IMR-90 (cell line): ENCODE data around the gene LYSMD4. TPM values are rescaled to one million over a fixed set of nuclear protein-coding genes. Genes with fewer than 3 reads are reported as not detected.

Source experiments
- ATAC-seq: fragments of 200-7000 bp; cut with Tn5 transposase; 2 replicates; pipeline ENCODE4 v1.9.1; 2020; ENCODE audit warnings: low read depth, mild to moderate bottlenecking, moderate library complexity
- BruUV-seq: library from RNA; stranded (reverse); fragments of 400-500 nt; replicated peaks from 2 replicates; lab custom pipeline; 2021; lab: Mats Ljungman, UMichigan
- CTCF ChIA-PET: fragments of 300-600 bp; formaldehyde crosslinking; extraction: SDS; loops from one replicate; lab custom pipeline; 2021; ENCODE audit warnings: antibody characterized with exemption; lab: Yijun Ruan, JAX
- POLR2A ChIA-PET: fragments of 300-600 bp; sonication (Branson Sonifier 250); formaldehyde crosslinking; loops from one replicate; lab custom pipeline; 2022; ENCODE audit warnings: antibody characterized with exemption; ENCODE audit not compliant: unreplicated experiment; lab: Charles Lee
- DNase-seq: peaks from one replicate; pipeline ENCODE4 v3.0.0; 2013
- H2AFZ ChIP-seq: replicated peaks from 2 replicates; pipeline ENCODE3; 2013; ENCODE audit warnings: low read length, mild to moderate bottlenecking; ENCODE audit not compliant: poor library complexity
- H2AK5ac ChIP-seq: 2 replicates; pipeline ENCODE4 v1.6.1; 2013; ENCODE audit warnings: low read depth, low read length, inconsistent platforms
- H2AK9ac ChIP-seq: replicated peaks from 2 replicates; pipeline ENCODE3; 2013; ENCODE audit warnings: mild to moderate bottlenecking, low read depth, low read length, moderate library complexity; ENCODE audit not compliant: poor library complexity
- H2BK120ac ChIP-seq: 2 replicates; pipeline ENCODE4 v1.6.1; 2013; ENCODE audit warnings: low read depth, low read length, inconsistent platforms
- H2BK15ac ChIP-seq: 3 replicates; pipeline ENCODE4 v1.6.1; 2013; ENCODE audit warnings: low read depth, low read length, inconsistent platforms
- H2BK20ac ChIP-seq: 2 replicates; pipeline ENCODE4 v1.6.1; 2013; ENCODE audit warnings: low read depth, mild to moderate bottlenecking, inconsistent platforms, low read length, moderate library complexity
- H2BK5ac ChIP-seq: 2 replicates; pipeline ENCODE4 v1.6.1; 2013; ENCODE audit warnings: mild to moderate bottlenecking, low read depth, low read length, inconsistent platforms; ENCODE audit not compliant: poor library complexity, severe bottlenecking
- H3K14ac ChIP-seq: replicated peaks from 2 replicates; pipeline ENCODE4 v1.6.1; 2013; ENCODE audit warnings: low read depth, low read length, inconsistent platforms
- H3K18ac ChIP-seq: 2 replicates; pipeline ENCODE4 v1.6.1; 2013; ENCODE audit warnings: low read depth, low read length, control low read depth
- H3K23ac ChIP-seq: 2 replicates; pipeline ENCODE4 v1.6.1; 2013; ENCODE audit warnings: low read depth, low read length, inconsistent platforms
- H3K27ac ChIP-seq: 2 replicates; pipeline ENCODE4 v1.5.1; 2013; ENCODE audit warnings: mild to moderate bottlenecking, control low read depth, low read length; ENCODE audit not compliant: insufficient read depth
- H3K27me3 ChIP-seq: 2 replicates; pipeline ENCODE4 v1.6.1; 2013; ENCODE audit warnings: low read length; ENCODE audit not compliant: control insufficient read depth, insufficient read depth
- H3K36me3 ChIP-seq: 2 replicates; pipeline ENCODE4 v1.6.1; 2013; ENCODE audit warnings: low read length, mixed read lengths; ENCODE audit not compliant: control insufficient read depth, insufficient read depth
- H3K4ac ChIP-seq: 2 replicates; pipeline ENCODE4 v1.6.1; 2013; ENCODE audit warnings: low read depth, low read length, inconsistent platforms
- H3K4me1 ChIP-seq: 2 replicates; pipeline ENCODE4 v1.6.1; 2013; ENCODE audit warnings: low read length, mixed read lengths; ENCODE audit not compliant: control insufficient read depth, insufficient read depth
- H3K4me2 ChIP-seq: 2 replicates; pipeline ENCODE4 v1.6.1; 2013; ENCODE audit warnings: low read depth, mild to moderate bottlenecking, control low read depth, low read length, moderate library complexity
- H3K4me3 ChIP-seq: 2 replicates; pipeline ENCODE4 v1.5.1; 2013; ENCODE audit warnings: low read depth, mild to moderate bottlenecking, control low read depth, low read length, moderate library complexity; ENCODE audit not compliant: insufficient read depth
- H3K56ac ChIP-seq: 2 replicates; pipeline ENCODE4 v1.6.1; 2013; ENCODE audit warnings: low read length, inconsistent platforms; ENCODE audit not compliant: insufficient read depth; ENCODE audit errors: extremely low read depth
- H3K79me1 ChIP-seq, 2 experiments: 2 replicates each; pipeline ENCODE4 v1.6.1; 2013; ENCODE audit warnings: low read length in 2 of 2, inconsistent platforms in 1 of 2, low read depth in 1 of 2
- H3K9ac ChIP-seq: 2 replicates; pipeline ENCODE4 v1.6.1; 2013; ENCODE audit warnings: low read depth, low read length, control low read depth
- H3K9me1 ChIP-seq: 2 replicates; pipeline ENCODE4 v1.6.1; 2013; ENCODE audit warnings: low read length, inconsistent platforms; ENCODE audit not compliant: insufficient read depth
- H3K9me3 ChIP-seq: 2 replicates; pipeline ENCODE4 v1.6.1; 2013; ENCODE audit warnings: low read length; ENCODE audit not compliant: control insufficient read depth, insufficient read depth
- H4K20me1 ChIP-seq: 2 replicates; pipeline ENCODE4 v1.6.1; 2013; ENCODE audit warnings: low read length, inconsistent platforms; ENCODE audit not compliant: insufficient read depth
- H4K5ac ChIP-seq: 2 replicates; pipeline ENCODE4 v1.6.1; 2013; ENCODE audit warnings: mild to moderate bottlenecking, low read depth, low read length, control low read depth
- H4K8ac ChIP-seq, 2 experiments: 2 replicates each; pipeline ENCODE4 v1.6.1; 2013; ENCODE audit warnings: low read depth in 2 of 2, low read length in 2 of 2, control low read depth in 1 of 2, inconsistent platforms in 1 of 2
- H4K91ac ChIP-seq: 2 replicates; pipeline ENCODE4 v1.6.1; 2013; ENCODE audit warnings: low read depth, low read length, inconsistent platforms; ENCODE audit not compliant: insufficient read depth
- BHLHE40 ChIP-seq: fragments of 150-350 bp; IDR thresholded peaks from 2 replicates; pipeline ENCODE4 v1.6.1; 2016; ENCODE audit warnings: mild to moderate bottlenecking, low read depth, low read length
- CEBPB ChIP-seq: IDR thresholded peaks from 2 replicates; pipeline ENCODE4 v1.6.1; 2012; ENCODE audit warnings: low read depth, low read length, improper control_type of control experiment
- CHD1 ChIP-seq: IDR thresholded peaks from 2 replicates; pipeline ENCODE4 v1.6.1; 2012; ENCODE audit warnings: low read depth, low read length, improper control_type of control experiment
- CTCF ChIP-seq: conservative IDR thresholded peaks from 2 replicates; pipeline ENCODE4 v1.5.1; 2012; ENCODE audit warnings: mild to moderate bottlenecking, low read depth, low read length, improper control_type of control experiment
- ELK1 ChIP-seq: fragments of 150-350 bp; IDR thresholded peaks from 2 replicates; pipeline ENCODE4 v1.6.1; 2016; ENCODE audit warnings: low read depth, mild to moderate bottlenecking, low read length, moderate library complexity, borderline replicate concordance
- FOS ChIP-seq: fragments of 150-350 bp; IDR thresholded peaks from 2 replicates; pipeline ENCODE4 v1.6.1; 2016; ENCODE audit warnings: low read depth, low read length
- MAFK ChIP-seq: IDR thresholded peaks from 2 replicates; pipeline ENCODE4 v1.6.1; 2012; ENCODE audit warnings: low read depth, low read length, improper control_type of control experiment
- MAZ ChIP-seq: IDR thresholded peaks from 2 replicates; pipeline ENCODE4 v1.6.1; 2012; ENCODE audit warnings: low read depth, mild to moderate bottlenecking, low read length, improper control_type of control experiment, moderate library complexity, borderline replicate concordance
- MXI1 ChIP-seq: IDR thresholded peaks from 2 replicates; pipeline ENCODE4 v1.6.1; 2012; ENCODE audit warnings: low read depth, mild to moderate bottlenecking, low read length, moderate library complexity, borderline replicate concordance
- NFE2L2 ChIP-seq: fragments of 150-350 bp; IDR thresholded peaks from 2 replicates; pipeline ENCODE4 v1.6.1; 2016; ENCODE audit warnings: low read depth, mild to moderate bottlenecking, low read length
- POLR2A ChIP-seq: IDR thresholded peaks from 2 replicates; pipeline ENCODE4 v1.6.1; 2012; ENCODE audit warnings: mild to moderate bottlenecking, low read depth, low read length
- RAD21 ChIP-seq: IDR thresholded peaks from 2 replicates; pipeline ENCODE4 v1.6.1; 2012; ENCODE audit warnings: low read length, improper control_type of control experiment
- RCOR1 ChIP-seq: IDR thresholded peaks from 2 replicates; pipeline ENCODE4 v1.6.1; 2012; ENCODE audit warnings: mild to moderate bottlenecking, low read length, improper control_type of control experiment; ENCODE audit not compliant: insufficient replicate concordance
- RFX5 ChIP-seq: IDR thresholded peaks from 2 replicates; pipeline ENCODE4 v1.8.0; 2012; ENCODE audit warnings: low read depth, mild to moderate bottlenecking, low read length, moderate library complexity
- SMC3 ChIP-seq: fragments of 150-350 bp; IDR thresholded peaks from 2 replicates; pipeline ENCODE4 v1.6.1; 2016; ENCODE audit warnings: low read depth, mild to moderate bottlenecking, antibody characterized with exemption, low read length, moderate library complexity
- USF2 ChIP-seq: fragments of 150-350 bp; IDR thresholded peaks from 2 replicates; pipeline ENCODE4 v1.6.1; 2017; ENCODE audit warnings: mild to moderate bottlenecking, antibody characterized with exemption, low read length, low read depth
- WGBS, 2 experiments: methylation state at CpG; one replicate each; pipeline versions ENCODE4 v1.1.5 to v1.1.7; 2013; ENCODE audit warnings: missing lambda C conversion rate in 2 of 2; ENCODE audit not compliant: insufficient read length in 1 of 2; ENCODE audit errors: extremely low coverage in 2 of 2; 5-methylcytosine and 5-hydroxymethylcytosine counted together
- dilution Hi-C: fragments of 300-500 bp; cut with HindIII; formaldehyde crosslinking; loops from one replicate; pipeline ENCODE4 v1.14.3; 2018; ENCODE audit warnings: low sequenced_read_pairs; ENCODE audit not compliant: unreplicated experiment
- in situ Hi-C: fragments of 300-500 bp; cut with MboI; formaldehyde crosslinking; loops from 3 replicates; pipeline ENCODE4 v1.14.3; 2019; ENCODE audit warnings: low sequenced_read_pairs, inconsistent platforms, mixed read lengths
- intact Hi-C: fragments of 100-400 bp; cut with micrococcal nuclease; formaldehyde crosslinking; loops from 2 replicates; pipeline ENCODE4 v1.10.0; 2022
- polyA plus RNA-seq, 3 experiments: library from polyadenylated mRNA; depleted of rRNA; stranded (reverse); fragments of >200 nt; gene quantifications; 2 replicates each; pipeline ENCODE4 v1.2.3, GENCODE V29; 2012; ENCODE audit warnings: low replicate concordance in 1 of 3
- total RNA-seq: library from RNA; depleted of rRNA; stranded (reverse); fragments of >200 nt; gene quantifications from 2 replicates; pipeline ENCODE4 v1.2.3, GENCODE V29; 2012

LYSMD4 gene
- total and polyA plus RNA-seq, 2 of the 4 experiments (the other 2 are of a cell fraction), result 4.5 to 5.0 TPM

- WGBS, 2 experiments, result 92% methylated on average over 2 of the region's 7 CpGs; no CpG with 5 or more reads in 1 of the 2 experiments
- no peak for ATAC-seq
- intact Hi-C loops, result no loop called here
These were observed 6.9 kb downstream of the LYSMD4 start for GRCh38 chr15:99726333-99726732.

More at GRCh38 chr15:99726333-99726732, 6.9 kb downstream of the LYSMD4 start:
- H4K91ac ChIP-seq, result no peak overlapping the region
- no peak overlapping the region for H4K5ac ChIP-seq
- POLR2A ChIA-PET, result no interaction called here
- H2BK15ac ChIP-seq, result no peak overlapping the region
- H3K9me3 ChIP-seq, result no peaks in the 10 kb centered on the region; the same call in 1 of the 2 replicates
- H2AFZ ChIP-seq, result no peak overlapping the region
- dilution Hi-C loops, result no loop called here
- H3K18ac ChIP-seq, result no peak overlapping the region
- no peak overlapping the region for H2BK5ac ChIP-seq
- H3K36me3 ChIP-seq, result peaks cover 7% of the 10 kb centered on the region; the same call in 1 of the 2 replicates
- H3K14ac ChIP-seq, result no peak overlapping the region
- no peak overlapping the region for H3K4me3 ChIP-seq
- H2BK20ac ChIP-seq, result no peak overlapping the region
- no peak overlapping the region for H3K56ac ChIP-seq
- no peak overlapping the region for H3K4me2 ChIP-seq
- CTCF ChIA-PET, result no interaction called here
- in situ Hi-C loops, result loop anchor here (25.0 kb wide), 1 partner anchor 614 kb away; the partner anchor contains the start of gene SYNM
- BruUV-seq, result no TSS peak
- no peak overlapping the region for H2AK5ac ChIP-seq
- H3K23ac ChIP-seq, result no peak overlapping the region
- H4K20me1 ChIP-seq, result no peaks in the 10 kb centered on the region
- TF ChIP-seq MXI1 (no peak), POLR2A (no peak), FOS (no peak), USF2 (no peak), RAD21 (no peak), NFE2L2 (no peak), SMC3 (no peak), CEBPB (no peak), RCOR1 (no peak), CHD1 (no peak), ELK1 (no peak), BHLHE40 (no peak), CTCF (no peak), MAZ (no peak), RFX5 (no peak), MAFK (no peak)
- H3K4ac ChIP-seq, result no peak overlapping the region
- H3K9ac ChIP-seq, result no peak overlapping the region
- no peak overlapping the region for H4K8ac ChIP-seq
- no peaks in the 10 kb centered on the region for H3K9me1 ChIP-seq
- no peak overlapping the region for H2BK120ac ChIP-seq
- H3K4me1 ChIP-seq, result no peaks in the 10 kb centered on the region; the same call in 1 of the 2 replicates
- H3K27me3 ChIP-seq, result no peaks in the 10 kb centered on the region
- no peaks in the 10 kb centered on the region; a peak in 1 of 4 replicates for H3K79me1 ChIP-seq
- H2AK9ac ChIP-seq, result no peak overlapping the region
- no peak overlapping the region for H3K27ac ChIP-seq
- no peak for DNase-seq
